Measurements from ENCODE around the gene ASB1.
"Not testable (repeated sequence)": the region's sequence is repeated elsewhere in the genome, so short reads cannot be mapped to it uniquely, and the experiment has no call there.

ASB1 gene

DNA sequence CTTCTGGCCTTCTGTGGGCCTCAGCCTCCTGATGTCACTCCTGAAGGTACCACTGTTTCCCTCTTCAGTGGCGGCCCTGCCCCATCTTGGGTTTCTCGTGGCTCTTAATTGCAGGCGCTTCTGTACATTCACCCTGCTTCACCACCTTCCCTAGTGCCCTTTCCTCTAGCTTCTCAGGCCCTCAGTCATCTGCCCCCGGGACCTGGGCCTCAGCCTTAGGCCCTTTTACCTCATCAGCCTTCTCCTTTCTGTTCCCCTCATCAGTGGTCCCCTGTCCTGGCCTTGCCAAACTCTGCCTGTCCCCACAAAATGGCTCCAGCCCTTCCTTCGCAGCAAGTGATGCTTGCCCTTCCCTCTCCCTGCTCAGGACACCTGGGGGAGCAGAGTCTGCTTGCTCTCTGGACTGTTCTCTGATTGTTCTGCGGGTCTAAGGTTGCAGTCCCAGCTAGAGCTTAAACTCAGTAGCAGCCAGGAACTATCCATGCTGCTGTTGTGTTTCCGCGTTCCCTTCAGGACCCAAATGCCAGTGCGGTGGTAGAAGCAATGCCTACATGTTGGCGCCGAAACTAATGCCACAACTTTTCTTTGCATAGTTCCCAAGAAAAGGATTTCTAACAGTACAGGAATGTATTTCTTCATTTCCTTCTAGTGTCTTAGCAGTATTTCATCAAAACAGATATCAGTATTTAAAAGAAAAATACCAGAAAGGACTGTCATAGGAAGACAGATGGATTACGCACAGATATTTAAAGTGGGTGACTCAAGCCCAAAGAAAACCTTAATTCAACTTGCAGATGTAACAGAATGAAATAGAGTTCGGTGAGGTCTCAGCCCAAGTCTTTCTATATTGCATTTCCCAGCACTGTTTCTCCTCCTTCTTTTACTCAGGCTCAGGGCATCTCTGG is 7.5 kb downstream of the ASB1 start:
- no peak for DNase-seq (ENCODE audit: low read depth, low spot score)
- no CpG with 5 or more reads among the region's 13 CpGs for WGBS (ENCODE audit: insufficient coverage, insufficient read length)
- no peak overlapping the region for H3K27ac ChIP-seq (ENCODE audit: low read length)
- H3K4me3 ChIP-seq (ENCODE audit: low read length) = no peak overlapping the region
- no peaks in the 10 kb centered on the region for H3K4me1 ChIP-seq (ENCODE audit: control insufficient read depth, insufficient read depth, low read length)
- H3K9me3 ChIP-seq (ENCODE audit: control insufficient read depth, insufficient read depth, low read length) = no peaks in the 10 kb centered on the region
- no peaks in the 10 kb centered on the region for H3K27me3 ChIP-seq (ENCODE audit: control insufficient read depth, insufficient read depth, low read length)
- peaks cover 18% of the 10 kb centered on the region for H3K36me3 ChIP-seq (ENCODE audit: control insufficient read depth, insufficient read depth, low read length)

DNA sequence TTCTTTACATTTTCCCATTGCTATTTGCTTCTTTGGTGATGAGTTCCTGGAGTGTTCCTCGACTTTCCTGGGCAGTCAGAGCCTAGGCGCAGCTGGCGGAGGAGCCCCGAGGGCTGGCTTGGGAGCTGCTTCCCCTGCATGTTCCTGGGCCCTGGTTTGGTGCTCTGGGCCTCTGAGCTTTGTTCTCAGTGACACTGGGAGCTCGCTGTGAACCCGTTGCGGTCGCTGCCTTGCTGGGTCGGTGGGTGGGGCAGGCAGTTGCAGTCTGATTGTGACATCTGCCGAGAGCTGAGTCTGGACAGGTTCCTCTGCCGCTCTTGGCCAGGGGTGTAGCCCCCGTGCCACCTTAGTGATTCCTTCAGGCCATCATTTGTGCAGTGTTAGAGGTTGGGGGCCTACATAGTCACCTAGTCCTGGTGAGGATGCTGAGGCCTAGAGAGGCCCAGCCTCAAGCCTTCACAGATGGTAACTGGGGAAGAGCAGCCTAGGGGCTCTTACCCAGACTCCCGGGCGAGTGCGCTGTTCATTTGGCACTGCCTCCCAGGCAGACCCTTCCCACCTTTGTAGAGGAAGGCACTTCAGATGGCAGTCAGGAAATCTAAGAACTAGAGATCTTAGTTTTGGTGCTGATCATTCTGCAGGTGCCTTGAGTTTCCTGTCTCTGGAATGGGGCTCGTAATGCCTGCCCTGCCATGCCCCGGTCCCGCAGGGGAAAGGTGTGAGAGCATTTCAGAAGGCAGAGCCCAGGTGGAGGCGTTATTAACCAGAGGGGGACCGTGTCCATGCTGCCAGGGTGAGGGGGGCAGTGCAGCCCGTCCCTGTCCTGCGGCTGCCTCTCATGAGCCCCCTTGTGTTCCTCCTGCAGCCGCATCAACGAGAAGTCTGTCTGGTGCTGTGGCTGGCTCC is 8.4 kb downstream of the ASB1 start:
- Histone ChIP-seq H3K27me3 (ENCODE audit: control insufficient read depth, insufficient read depth, low read length) (no peaks in the 10 kb centered on the region), H3K4me1 (ENCODE audit: control insufficient read depth, insufficient read depth, low read length) (no peaks in the 10 kb centered on the region), H3K9me3 (ENCODE audit: control insufficient read depth, insufficient read depth, low read length) (no peaks in the 10 kb centered on the region), H3K36me3 (ENCODE audit: control insufficient read depth, insufficient read depth, low read length) (peaks cover 20% of the 10 kb centered on the region), H3K27ac (ENCODE audit: low read length) (no peak overlapping the region), H3K4me3 (ENCODE audit: low read length) (no peak overlapping the region)
- no peak for DNase-seq (ENCODE audit: low read depth, low spot score)
- WGBS (ENCODE audit: insufficient coverage, insufficient read length) = no CpG with 5 or more reads among the region's 24 CpGs

DNA sequence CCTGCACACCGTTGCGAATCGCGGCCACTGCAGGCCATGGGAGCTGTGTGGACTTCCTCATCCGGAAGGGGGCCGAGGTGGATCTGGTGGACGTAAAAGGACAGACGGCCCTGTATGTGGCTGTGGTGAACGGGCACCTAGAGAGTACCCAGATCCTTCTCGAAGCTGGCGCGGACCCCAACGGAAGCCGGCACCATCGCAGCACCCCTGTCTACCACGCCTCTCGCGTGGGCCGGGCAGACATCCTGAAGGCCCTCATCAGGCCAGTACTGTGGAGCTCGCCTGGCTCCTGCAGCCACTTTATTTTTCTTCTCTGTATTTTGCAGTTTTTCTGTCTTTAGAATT is 9.0 kb downstream of the ASB1 start:
- no peaks in the 10 kb centered on the region for H3K4me1 ChIP-seq (ENCODE audit: control insufficient read depth, insufficient read depth, low read length)
- WGBS (ENCODE audit: insufficient coverage, insufficient read length) = no CpG with 5 or more reads among the region's 20 CpGs
- no peak overlapping the region for H3K4me3 ChIP-seq (ENCODE audit: low read length)
- no peaks in the 10 kb centered on the region for H3K27me3 ChIP-seq (ENCODE audit: control insufficient read depth, insufficient read depth, low read length)
- H3K27ac ChIP-seq (ENCODE audit: low read length) = no peak overlapping the region
- peaks cover 20% of the 10 kb centered on the region for H3K36me3 ChIP-seq (ENCODE audit: control insufficient read depth, insufficient read depth, low read length)
- DNase-seq (ENCODE audit: low read depth, low spot score) = no peak
- H3K9me3 ChIP-seq (ENCODE audit: control insufficient read depth, insufficient read depth, low read length) = no peaks in the 10 kb centered on the region

DNA sequence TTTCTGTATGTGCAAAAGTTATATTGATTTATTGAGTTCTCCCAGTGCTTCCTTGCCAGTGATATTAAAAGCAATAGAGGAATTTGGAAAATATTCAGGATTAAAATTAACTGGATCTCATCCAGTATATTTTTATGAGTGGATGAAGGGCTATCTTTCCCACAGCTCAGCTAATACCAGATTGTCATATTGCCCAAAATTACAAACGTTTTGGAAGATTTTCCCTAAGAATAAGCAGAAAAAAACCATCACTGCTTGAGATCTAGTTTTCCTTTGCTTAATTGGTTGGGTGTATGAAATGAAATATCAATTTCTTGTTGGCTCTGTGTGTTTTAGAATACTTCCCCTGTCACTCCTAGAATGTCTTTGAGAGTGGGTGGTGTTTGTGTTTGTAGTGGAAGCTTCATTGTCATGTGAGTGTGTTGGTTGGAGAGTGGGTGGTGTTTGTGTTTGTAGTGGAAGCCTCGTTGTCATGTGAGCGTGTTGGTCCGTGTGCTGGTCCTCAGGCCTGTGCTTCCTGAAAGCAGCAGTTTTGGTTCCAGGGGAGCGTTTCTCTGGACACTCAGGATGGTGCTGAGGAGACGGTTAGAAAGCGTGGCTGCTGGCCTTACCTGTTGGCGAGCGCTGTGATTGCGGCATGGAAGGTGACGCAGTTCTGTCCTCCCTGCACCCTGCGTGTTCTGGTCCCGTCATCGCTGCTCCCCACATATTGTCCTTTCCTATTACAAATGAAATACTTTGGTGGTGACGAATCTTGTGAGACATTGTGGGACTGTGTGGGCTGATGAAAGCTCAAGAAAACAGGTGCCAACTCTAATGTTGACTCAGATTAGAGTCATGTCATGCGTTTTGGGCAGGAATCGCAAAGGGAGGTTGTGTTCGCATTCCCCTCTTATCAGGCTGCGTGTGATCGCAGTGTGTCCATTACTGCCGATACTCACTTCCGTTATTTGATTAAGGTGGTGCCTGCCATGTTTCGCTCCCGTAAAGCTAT is 12.4 kb downstream of the ASB1 start:
- no peak for DNase-seq (ENCODE audit: low read depth, low spot score)
- Histone ChIP-seq H3K4me1 (ENCODE audit: control insufficient read depth, insufficient read depth, low read length) (no peaks in the 10 kb centered on the region), H3K9me3 (ENCODE audit: control insufficient read depth, insufficient read depth, low read length) (no peaks in the 10 kb centered on the region), H3K36me3 (ENCODE audit: control insufficient read depth, insufficient read depth, low read length) (peaks cover 17% of the 10 kb centered on the region), H3K4me3 (ENCODE audit: low read length) (no peak overlapping the region; the same call in 1 of the 2 replicates), H3K27me3 (ENCODE audit: control insufficient read depth, insufficient read depth, low read length) (no peaks in the 10 kb centered on the region), H3K27ac (ENCODE audit: low read length) (no peak overlapping the region)
- WGBS (ENCODE audit: insufficient coverage, insufficient read length) = no CpG with 5 or more reads among the region's 24 CpGs

DNA sequence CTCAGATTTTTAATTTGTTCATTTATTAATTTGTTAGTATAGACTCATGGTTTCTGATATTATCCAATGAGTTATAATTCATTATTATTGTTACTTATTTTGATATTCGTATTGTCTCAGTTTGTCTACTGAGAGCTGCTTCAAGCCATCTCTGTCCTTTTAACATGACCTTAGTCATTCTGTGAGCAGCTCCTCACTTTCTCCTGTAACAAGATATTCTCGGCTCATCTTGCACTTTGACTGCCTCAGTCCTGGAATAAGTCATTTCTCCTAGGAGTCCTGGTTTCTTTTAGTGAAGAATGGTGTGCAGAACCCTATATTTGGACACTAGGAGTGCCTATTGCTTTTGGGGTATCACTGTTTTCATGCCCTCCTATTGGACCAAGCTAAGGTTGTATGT is 13.2 kb downstream of the ASB1 start:
- H3K27me3 ChIP-seq (ENCODE audit: control insufficient read depth, insufficient read depth, low read length) = no peaks in the 10 kb centered on the region
- H3K9me3 ChIP-seq (ENCODE audit: control insufficient read depth, insufficient read depth, low read length) = no peaks in the 10 kb centered on the region
- H3K4me3 ChIP-seq (ENCODE audit: low read length) = no peak overlapping the region
- H3K4me1 ChIP-seq (ENCODE audit: control insufficient read depth, insufficient read depth, low read length) = no peaks in the 10 kb centered on the region
- no peak overlapping the region for H3K27ac ChIP-seq (ENCODE audit: low read length)
- WGBS (ENCODE audit: insufficient coverage, insufficient read length) = no CpG with 5 or more reads among the region's 2 CpGs
- H3K36me3 ChIP-seq (ENCODE audit: control insufficient read depth, insufficient read depth, low read length) = peaks cover 16% of the 10 kb centered on the region
- no peak for DNase-seq (ENCODE audit: low read depth, low spot score)

DNA sequence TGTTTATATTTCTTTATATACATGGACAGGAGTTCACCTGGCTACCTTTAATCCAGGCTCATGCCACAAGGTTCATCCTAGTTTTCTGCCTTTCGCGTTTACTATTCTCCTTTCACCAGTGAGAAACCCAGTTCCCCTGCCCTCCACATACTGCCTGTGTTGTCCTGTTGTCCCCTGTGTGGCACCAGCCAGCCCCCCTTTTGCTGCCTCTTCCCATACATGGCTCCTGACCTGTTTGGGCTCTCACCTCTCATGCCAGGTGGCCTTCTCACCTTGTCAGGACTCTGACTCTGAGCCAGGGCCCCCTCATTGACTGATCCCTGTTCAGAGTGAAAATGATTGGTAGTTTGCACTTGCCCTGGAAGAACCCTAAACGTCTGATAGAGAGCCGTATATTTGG is 13.6 kb downstream of the ASB1 start:
- H3K4me1 ChIP-seq (ENCODE audit: control insufficient read depth, insufficient read depth, low read length) = no peaks in the 10 kb centered on the region
- no peak for DNase-seq (ENCODE audit: low read depth, low spot score)
- no peaks in the 10 kb centered on the region for H3K27me3 ChIP-seq (ENCODE audit: control insufficient read depth, insufficient read depth, low read length)
- H3K36me3 ChIP-seq (ENCODE audit: control insufficient read depth, insufficient read depth, low read length) = peaks cover 14% of the 10 kb centered on the region
- no peak overlapping the region for H3K4me3 ChIP-seq (ENCODE audit: low read length)
- no peaks in the 10 kb centered on the region for H3K9me3 ChIP-seq (ENCODE audit: control insufficient read depth, insufficient read depth, low read length)
- no peak overlapping the region for H3K27ac ChIP-seq (ENCODE audit: low read length)
- WGBS (ENCODE audit: insufficient coverage, insufficient read length) = no CpG with 5 or more reads among the region's 4 CpGs

DNA sequence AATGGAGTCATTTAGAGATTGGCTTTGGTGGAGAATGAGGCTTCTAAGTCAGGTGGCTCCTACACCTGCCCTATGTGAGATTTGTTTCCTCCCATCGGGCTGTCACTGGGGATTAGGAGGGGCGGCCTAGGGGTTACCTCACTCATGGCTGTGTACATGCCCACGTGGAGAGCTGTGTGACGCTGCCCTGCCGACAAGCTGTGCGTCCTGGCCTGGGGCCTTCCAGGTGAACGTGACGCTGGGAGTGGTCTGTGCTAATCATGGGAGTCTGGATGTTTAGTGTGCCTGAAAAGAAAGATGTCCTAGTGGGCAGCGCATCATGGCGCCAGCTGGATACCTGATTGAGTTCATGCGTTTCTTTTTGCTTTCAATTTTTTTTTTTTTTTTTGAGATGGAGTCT is 14.0 kb downstream of the ASB1 start:
- Histone ChIP-seq H3K36me3 (ENCODE audit: control insufficient read depth, insufficient read depth, low read length) (peaks cover 10% of the 10 kb centered on the region), H3K4me3 (ENCODE audit: low read length) (no peak overlapping the region), H3K4me1 (ENCODE audit: control insufficient read depth, insufficient read depth, low read length) (no peaks in the 10 kb centered on the region), H3K9me3 (ENCODE audit: control insufficient read depth, insufficient read depth, low read length) (no peaks in the 10 kb centered on the region), H3K27me3 (ENCODE audit: control insufficient read depth, insufficient read depth, low read length) (no peaks in the 10 kb centered on the region), H3K27ac (ENCODE audit: low read length) (no peak overlapping the region)
- no peak for DNase-seq (ENCODE audit: low read depth, low spot score)
- WGBS (ENCODE audit: insufficient coverage, insufficient read length) = no CpG with 5 or more reads among the region's 11 CpGs

DNA sequence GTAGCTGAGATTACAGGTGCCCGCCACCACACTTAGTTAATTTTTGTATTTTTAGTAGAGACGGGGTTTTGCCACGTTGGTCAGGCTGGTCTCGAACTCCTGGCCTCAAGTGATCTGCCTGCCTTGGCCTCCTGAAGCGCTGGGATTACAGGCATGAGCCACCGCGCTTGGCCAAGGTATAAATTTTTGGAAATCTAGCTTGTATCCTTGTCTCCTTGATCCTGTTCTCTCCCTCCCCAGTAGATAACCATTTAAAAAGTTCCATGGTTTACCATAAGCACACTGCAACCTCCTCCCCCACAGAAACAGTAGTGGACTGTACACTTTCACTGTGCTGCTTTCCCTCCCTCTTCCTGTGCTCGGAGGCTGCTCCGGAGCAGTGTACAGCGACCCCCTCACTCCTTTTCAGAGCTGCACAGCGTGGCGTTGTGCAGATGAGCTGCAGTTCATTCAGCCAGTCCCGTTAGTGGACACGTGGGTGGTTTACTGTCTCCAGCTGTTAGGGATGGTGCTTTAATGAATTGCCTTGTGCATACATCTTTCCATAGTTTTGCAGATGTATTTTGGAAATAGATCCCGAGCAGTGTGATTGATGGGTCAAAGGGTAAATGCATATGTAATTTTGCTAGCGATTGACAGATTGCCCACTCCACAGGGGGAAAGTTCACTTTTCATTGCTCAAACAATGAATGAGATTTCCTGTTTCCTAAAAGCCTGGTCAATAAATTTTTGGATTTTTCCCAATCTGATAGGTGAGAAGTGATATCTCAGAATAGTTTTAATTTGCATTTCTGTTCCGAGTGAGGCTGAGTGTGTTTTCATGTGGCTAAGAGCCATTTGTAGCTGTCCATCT is 14.8 kb downstream of the ASB1 start:
- no peaks in the 10 kb centered on the region for H3K27me3 ChIP-seq (ENCODE audit: control insufficient read depth, insufficient read depth, low read length)
- peaks cover 12% of the 10 kb centered on the region for H3K36me3 ChIP-seq (ENCODE audit: control insufficient read depth, insufficient read depth, low read length)
- WGBS (ENCODE audit: insufficient coverage, insufficient read length) = no CpG with 5 or more reads among the region's 17 CpGs
- DNase-seq (ENCODE audit: low read depth, low spot score) = no peak
- H3K9me3 ChIP-seq (ENCODE audit: control insufficient read depth, insufficient read depth, low read length) = no peaks in the 10 kb centered on the region
- no peak overlapping the region for H3K4me3 ChIP-seq (ENCODE audit: low read length)
- no peaks in the 10 kb centered on the region for H3K4me1 ChIP-seq (ENCODE audit: control insufficient read depth, insufficient read depth, low read length)
- no peak overlapping the region for H3K27ac ChIP-seq (ENCODE audit: low read length)

DNA sequence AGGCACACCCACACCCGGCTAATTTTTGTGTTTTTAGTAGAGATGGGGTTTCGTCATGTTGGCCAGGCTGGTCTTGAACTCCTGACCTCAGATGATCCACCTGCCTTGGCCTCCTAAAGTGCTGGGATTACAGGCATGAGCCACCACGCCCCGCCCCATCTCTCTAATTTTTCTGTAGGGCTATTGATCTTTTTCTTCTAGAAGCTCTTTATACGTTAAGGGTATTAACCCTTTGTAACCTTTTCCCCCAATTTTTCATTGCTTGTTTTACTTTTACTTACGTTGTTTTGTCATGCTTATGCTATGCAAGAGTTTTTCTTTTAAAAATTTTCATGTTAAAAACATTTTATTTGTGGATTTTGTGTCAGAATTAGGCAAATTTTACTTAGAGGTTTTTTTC is 15.5 kb downstream of the ASB1 start:
- peaks cover 12% of the 10 kb centered on the region for H3K36me3 ChIP-seq (ENCODE audit: control insufficient read depth, insufficient read depth, low read length)

More for the DNA sequence above, 15.5 kb downstream of the ASB1 start:
- not testable (repeated sequence) for H3K27me3 ChIP-seq (ENCODE audit: control insufficient read depth, insufficient read depth, low read length); H3K27ac ChIP-seq (ENCODE audit: low read length); H3K9me3 ChIP-seq (ENCODE audit: control insufficient read depth, insufficient read depth, low read length); H3K4me3 ChIP-seq (ENCODE audit: low read length); H3K4me1 ChIP-seq (ENCODE audit: control insufficient read depth, insufficient read depth, low read length); DNase-seq (ENCODE audit: low read depth, low spot score)
- no CpG with 5 or more reads among the region's 6 CpGs for WGBS (ENCODE audit: insufficient coverage, insufficient read length)
